Fibroblast of gingiva (primary cell): Measurements from ENCODE around the gene SCO1.
A peak's percentile ranks its signal among the peaks of the same experiment; 100 is the strongest.
"Not testable (repeated sequence)": the region's sequence is repeated elsewhere in the genome, so short reads cannot be mapped to it uniquely, and the experiment has no call there.

Source experiments
- DNase-seq: peaks from one replicate; pipeline ENCODE4 v3.0.0-alpha.2; 2011; ENCODE audit warnings: low read depth

The SCO1 gene

DNA sequence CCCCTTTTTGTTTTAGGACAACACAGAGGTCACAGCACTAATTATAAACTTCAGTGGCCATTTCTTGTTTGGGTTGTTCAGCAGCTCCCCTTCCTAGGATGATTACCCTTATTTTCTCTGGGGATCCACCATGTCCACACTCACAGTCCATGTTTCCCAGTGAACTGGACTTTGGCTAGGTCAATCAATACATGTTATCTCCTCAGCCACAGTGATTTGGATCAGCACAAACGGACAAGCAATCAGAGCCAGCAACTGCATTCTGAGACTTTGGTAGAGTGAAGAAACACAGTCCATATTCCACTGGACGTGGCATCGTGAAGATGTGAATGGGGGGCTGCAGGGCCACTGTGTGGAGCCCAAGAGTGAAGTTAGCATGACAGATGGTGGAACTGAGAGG lies 27.9 kb upstream of the SCO1 start:
- no peak for DNase-seq

- no peak for DNase-seq
Observed at GRCh38 chr17:10724546-10725195, 27.3 kb upstream of the SCO1 start.

DNA sequence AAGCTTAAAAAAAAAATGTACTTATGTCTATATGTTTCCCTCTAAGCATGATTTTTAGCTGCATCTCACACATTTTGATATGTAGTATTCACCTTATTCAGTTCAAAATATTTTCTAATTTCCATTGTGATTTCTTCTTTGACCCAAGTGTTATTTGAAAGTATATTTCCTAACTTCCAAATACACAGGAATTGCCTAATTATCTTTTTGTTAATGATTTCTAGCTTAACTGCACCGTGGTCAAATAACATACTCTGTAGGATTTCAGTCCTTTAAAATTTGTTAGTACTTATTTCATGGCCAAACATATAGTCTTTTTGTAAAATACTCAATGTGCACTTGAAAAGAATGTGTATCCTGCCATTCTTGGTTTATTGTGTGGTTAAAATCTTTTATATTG lies 21.2 kb upstream of the SCO1 start:
- no peak for DNase-seq

DNA sequence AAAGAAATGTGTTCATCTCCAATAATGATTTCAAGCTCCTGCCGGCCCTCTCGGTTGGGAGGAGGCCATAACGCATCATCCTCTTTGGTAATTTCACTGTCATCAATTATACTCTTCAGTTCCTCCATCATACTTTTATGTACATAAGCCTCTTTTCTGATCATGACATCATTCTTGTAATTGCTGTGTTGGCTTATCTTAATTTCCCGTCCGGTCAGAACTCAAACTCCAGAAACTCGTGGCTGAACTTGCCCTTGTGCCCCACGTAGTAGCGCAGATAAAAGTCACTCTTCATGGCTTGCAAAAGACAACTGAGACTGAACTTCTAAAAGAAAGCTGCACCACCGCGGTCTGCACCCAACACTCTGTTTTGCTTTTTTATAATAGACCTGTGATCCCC lies 18.9 kb upstream of the SCO1 start:
- no peak for DNase-seq

GRCh38 chr17:10713318-10713717 lies 16.0 kb upstream of the SCO1 start:
- DNase-seq = peak; percentile 74

- no peak for DNase-seq
Observed at GRCh38 chr17:10705727-10706126, 8.4 kb upstream of the SCO1 start.

DNA sequence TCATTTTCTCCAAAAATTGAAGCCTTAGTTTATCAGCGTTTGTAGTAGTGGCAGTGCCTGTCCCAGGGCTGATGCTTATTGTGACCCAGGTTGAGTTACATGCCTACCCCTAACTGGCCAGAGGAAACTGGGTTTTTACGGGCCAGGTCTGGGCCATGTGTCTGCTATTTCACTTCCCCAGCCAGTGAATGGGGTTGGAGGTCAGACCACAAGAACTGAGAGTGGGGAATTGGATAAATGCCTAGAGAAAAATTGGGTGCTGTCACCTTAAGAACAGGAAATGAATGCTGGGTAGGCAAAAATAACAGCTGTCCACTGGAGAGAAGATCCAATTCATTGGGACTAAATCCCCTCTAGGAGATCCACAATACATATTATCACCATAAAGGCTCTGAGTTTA lies 5.2 kb upstream of the SCO1 start:
- DNase-seq = peak; percentile 12

- peak; percentile 1 for DNase-seq
Observed at GRCh38 chr17:10699856-10700255, 2.5 kb upstream of the SCO1 start.

- DNase-seq = peak; percentile 28
Observed at GRCh38 chr17:10698096-10698818, 924 bp upstream of the SCO1 start.

DNA sequence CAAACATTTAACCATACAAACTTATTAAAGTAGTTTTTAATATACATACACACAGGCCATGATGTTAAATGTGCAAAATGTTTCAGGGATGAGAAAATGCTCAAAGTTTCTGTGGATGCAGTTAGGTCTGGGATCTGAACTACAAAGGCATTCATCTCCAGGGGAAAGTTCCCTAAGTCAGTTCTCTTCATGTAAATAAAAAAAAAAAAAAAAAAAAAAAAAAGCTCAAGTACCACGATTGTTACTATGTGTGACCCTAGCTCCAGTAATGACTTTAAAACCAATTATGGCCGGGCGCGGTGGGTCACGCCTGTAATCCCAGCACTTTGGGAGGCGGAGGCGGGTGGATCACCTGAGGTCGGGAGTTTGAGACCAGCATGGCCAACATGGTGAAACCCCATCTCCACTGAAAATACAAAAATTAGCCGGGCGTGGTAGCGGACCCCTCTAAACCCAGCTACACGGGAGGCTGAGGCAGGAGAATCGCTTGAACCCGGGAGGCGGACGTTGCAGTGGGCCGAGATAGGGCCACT lies 1.4 kb downstream of the SCO1 start:
- DNase-seq = not testable (repeated sequence)

- DNase-seq = no peak
Observed at GRCh38 chr17:10687499-10687898, 9.8 kb downstream of the SCO1 start.

DNA sequence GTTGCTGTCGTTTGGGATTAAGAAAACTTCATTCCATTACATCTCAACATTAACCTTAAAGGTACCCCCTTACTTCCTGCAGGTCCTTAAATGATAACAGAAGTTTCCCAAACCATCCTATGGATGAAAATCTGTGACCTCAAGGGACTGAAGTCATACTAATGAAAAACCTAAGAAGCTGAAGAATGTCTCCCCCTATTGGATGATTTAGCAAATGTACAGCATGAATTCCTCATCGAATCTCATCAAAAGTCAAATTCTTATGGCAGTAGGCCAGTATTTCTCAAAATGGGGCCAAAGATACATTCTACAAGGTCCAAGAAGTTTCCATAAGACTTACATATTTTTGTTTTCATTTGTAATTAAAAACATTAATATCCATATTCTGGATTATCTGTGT lies 13.5 kb downstream of the SCO1 start:
- DNase-seq = peak; percentile 48

- DNase-seq = no peak
Observed at GRCh38 chr17:10681866-10682446, 15.4 kb downstream of the SCO1 start.

- DNase-seq = no peak
Observed at GRCh38 chr17:10674704-10675103, 22.6 kb downstream of the SCO1 start.

DNA sequence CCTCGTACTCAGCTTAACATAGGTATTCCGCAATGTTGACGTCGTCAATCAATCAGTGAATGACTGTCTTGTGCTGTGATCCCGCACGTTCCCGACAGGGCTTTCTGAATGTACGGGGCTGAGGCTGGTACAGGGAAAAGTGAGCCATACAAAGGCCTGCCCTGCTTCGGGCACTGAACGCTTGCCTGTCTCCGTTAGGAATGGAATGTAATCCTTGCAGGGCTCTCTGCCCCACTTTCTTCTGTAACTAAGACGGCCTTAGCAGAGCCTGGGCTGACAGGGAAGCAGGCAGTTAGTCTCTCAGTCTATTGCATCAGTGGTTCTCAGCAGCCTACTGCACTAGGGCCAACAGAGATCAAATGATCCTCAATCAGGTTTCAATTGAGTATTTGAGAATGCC lies 24.0 kb downstream of the SCO1 start:
- no peak for DNase-seq

DNA sequence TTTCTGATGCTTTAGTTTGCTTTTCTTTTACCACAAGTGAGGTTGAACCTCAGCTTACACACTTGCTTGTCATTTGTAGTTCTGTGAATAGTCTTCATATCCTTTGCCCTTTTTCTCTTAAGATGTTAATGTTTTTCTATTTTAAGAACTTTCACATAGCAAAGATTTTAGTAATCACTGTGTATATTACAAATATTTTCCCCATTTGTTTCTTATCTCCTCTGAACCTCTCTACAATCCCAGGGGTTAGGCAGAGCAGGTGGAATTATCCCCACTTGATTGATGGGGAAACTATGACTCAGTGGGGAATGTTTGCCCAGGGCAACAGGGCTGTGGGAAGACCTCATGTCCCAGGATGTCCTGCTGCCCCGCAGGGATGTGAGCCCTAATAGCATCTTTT lies 28.6 kb downstream of the SCO1 start:
- peak; percentile 30 for DNase-seq

GRCh38 chr17:10666906-10667305 lies 30.4 kb downstream of the SCO1 start:
- DNase-seq = peak; percentile 77

- DNase-seq = no peak
Observed at GRCh38 chr17:10664571-10664970, 32.8 kb downstream of the SCO1 start.

DNA sequence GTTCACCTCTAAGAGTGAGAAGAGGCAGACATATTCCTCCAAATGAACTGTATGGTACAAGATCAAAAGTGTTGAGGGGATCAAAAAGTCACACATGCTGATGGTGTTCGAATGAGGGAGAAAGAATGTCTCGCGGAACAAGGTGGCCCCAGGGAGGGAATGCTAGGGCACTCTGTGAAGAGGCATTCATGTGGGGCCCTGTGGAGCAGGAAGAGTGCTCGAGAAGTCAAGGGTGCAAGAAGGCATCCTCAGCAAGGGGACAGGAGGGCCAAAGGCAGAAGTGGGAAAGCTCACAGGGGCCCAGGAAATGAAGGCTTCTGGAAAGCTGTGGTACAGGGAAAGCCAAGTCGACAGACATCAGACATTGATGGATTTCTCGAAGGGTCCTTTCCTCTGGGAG lies 34.1 kb downstream of the SCO1 start:
- no peak for DNase-seq

GRCh38 chr17:10661437-10661836 lies 35.9 kb downstream of the SCO1 start:
- no peak for DNase-seq

- no peak for DNase-seq
Observed at GRCh38 chr17:10657879-10658278, 39.5 kb downstream of the SCO1 start.

DNA sequence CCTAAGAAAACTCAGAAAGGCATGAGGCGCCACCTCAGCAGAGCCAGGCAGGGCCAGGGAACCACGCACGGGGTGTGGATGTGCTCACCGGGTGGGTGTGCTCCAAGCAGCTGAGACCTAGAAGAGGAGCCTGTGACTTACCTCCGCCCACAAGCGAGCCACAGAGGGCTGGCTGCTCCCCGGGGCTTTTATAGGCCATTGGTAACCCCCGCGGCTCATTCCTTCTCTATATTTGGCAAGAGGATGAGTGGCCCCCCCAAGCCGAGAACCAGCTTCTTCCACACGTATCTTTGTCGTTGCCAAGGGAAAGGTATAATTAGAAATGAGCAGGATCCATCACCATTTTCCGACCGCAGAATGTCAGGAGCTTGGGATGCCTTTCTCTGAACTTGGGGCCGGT lies 40.2 kb downstream of the SCO1 start, which contains the start of gene MYH3:
Gene MYH3, minus strand, starts transcription at position 162 of the 400 bp plus-strand sequence. CDS start 2,245 bp downstream, outside the sequence.
- DNase-seq = no peak

- no peak for DNase-seq
Observed at GRCh38 chr17:10653987-10654386, 43.3 kb downstream of the SCO1 start.
